ENCODE results near the gene COL28A1.

- TF ChIP-seq CTCF (conservative IDR thresholded peaks at IDR 0.05 in 1 of 2, IDR thresholded peaks at IDR 0.05 in 1 of 2; ENCODE audit: extremely low read depth in 1 of 2, insufficient read depth in 1 of 2, low read depth in 1 of 2, low read length in 2 of 2) (no peak), EZH2 (IDR thresholded peaks at IDR 0.05; ENCODE audit: borderline replicate concordance, low read length) (no peak)
Observed at GRCh38 chr7:7557252-7557651, 21.6 kb upstream of the COL28A1 start.
